Stimulated activated CD8-positive, alpha-beta memory T cell treated with anti-CD3 and anti-CD28 coated beads, Interleukin-4, amount 100 ng/mL, for 1 hour (primary cell): ENCODE results near the gene RAB30.
"Not testable (repeated sequence)": the region's sequence is repeated elsewhere in the genome, so short reads cannot be mapped to it uniquely, and the experiment has no call there.

Experiments
- DNase-seq, 2 donors: peaks; one replicate each; pipeline ENCODE4 v3.0.0-alpha.2; 2020; ENCODE audit warnings: low read depth in 2 of 2, low spot score in 1 of 2

The RAB30 gene

GRCh38 chr11:82950502-82950901 lies 121.2 kb downstream of the RAB30 start:
- DNase-seq = not testable (repeated sequence)

- no peak for DNase-seq
Measured at GRCh38 chr11:82949352-82949751, 122.3 kb downstream of the RAB30 start.

GRCh38 chr11:82945682-82946081 lies 126.0 kb downstream of the RAB30 start:
- DNase-seq = no peak

- DNase-seq = not testable (repeated sequence)
Measured at GRCh38 chr11:82945041-82945440, 126.7 kb downstream of the RAB30 start.

GRCh38 chr11:82944198-82944597 lies 127.5 kb downstream of the RAB30 start:
- DNase-seq = no peak

GRCh38 chr11:82943430-82943829 lies 128.3 kb downstream of the RAB30 start:
- DNase-seq = not testable (repeated sequence)

GRCh38 chr11:82942376-82942775 lies 129.3 kb downstream of the RAB30 start:
- DNase-seq = no peak

GRCh38 chr11:82939456-82939855 lies 132.2 kb downstream of the RAB30 start:
- DNase-seq = no peak

- DNase-seq = no peak
Measured at GRCh38 chr11:82937554-82937953, 134.1 kb downstream of the RAB30 start.

GRCh38 chr11:82936261-82936660 lies 135.4 kb downstream of the RAB30 start:
- DNase-seq = no peak

GRCh38 chr11:82932564-82932963 lies 139.1 kb downstream of the RAB30 start:
- DNase-seq = no peak

- DNase-seq = no peak
Measured at GRCh38 chr11:82930734-82931133, 141.0 kb downstream of the RAB30 start.

GRCh38 chr11:82930229-82930628 lies 141.5 kb downstream of the RAB30 start:
- no peak for DNase-seq

- DNase-seq = no peak
Measured at GRCh38 chr11:82929121-82929520, 142.6 kb downstream of the RAB30 start.

GRCh38 chr11:82927264-82927880 lies 144.3 kb downstream of the RAB30 start:
- DNase-seq = no peak

- no peak for DNase-seq
Measured at GRCh38 chr11:82924522-82925224, 147.0 kb downstream of the RAB30 start.
